ENCODE measurements around the gene PSORS1C2. TPM values are rescaled to one million over a fixed set of nuclear protein-coding genes. Genes with fewer than 3 reads are reported as not detected.

The PSORS1C2 gene
- total RNA-seq, 1 experiment from 2014 or later: not detected

GRCh38 chr6:31162463-31163165 is 23.7 kb upstream of the PSORS1C2 start:
- Histone ChIP-seq H3K9me2 (replicated peaks; ENCODE audit: insufficient read depth, low read length) (no peaks in the 10 kb centered on the region), H3K27ac (ENCODE audit: low read length) (no peak overlapping the region), H3K27me3 (ENCODE audit: low read length) (no peaks in the 10 kb centered on the region), H3K4me1 (ENCODE audit: low read length) (peaks cover 44% of the 10 kb centered on the region), H3K36me3 (ENCODE audit: insufficient read depth, low read length) (peaks cover 3% of the 10 kb centered on the region), H3K9ac (ENCODE audit: low read length) (no peak overlapping the region), H3K9me3 (ENCODE audit: low read length) (no peaks in the 10 kb centered on the region), H2AFZ (ENCODE audit: low read length) (no peak overlapping the region), H4K20me1 (ENCODE audit: insufficient read depth, low read depth, low read length) (peaks cover 13% of the 10 kb centered on the region), H3K4me3 (ENCODE audit: low read length) (no peak overlapping the region), H3K79me2 (ENCODE audit: low read length) (peaks cover 5% of the 10 kb centered on the region; the same call in 1 of the 2 replicates), H3K4me2 (ENCODE audit: low read depth, low read length, poor library complexity, severe bottlenecking) (no peak overlapping the region)
- no peak for DNase-seq

GRCh38 chr6:31161216-31162126 is 22.6 kb upstream of the PSORS1C2 start:
- H3K27me3 ChIP-seq (ENCODE audit: low read length): no peaks in the 10 kb centered on the region
- H3K9me3 ChIP-seq (ENCODE audit: low read length): no peaks in the 10 kb centered on the region
- no peak overlapping the region for H2AFZ ChIP-seq (ENCODE audit: low read length)
- H3K9me2 ChIP-seq (replicated peaks; ENCODE audit: insufficient read depth, low read length): no peaks in the 10 kb centered on the region
- H3K9ac ChIP-seq (ENCODE audit: low read length): no peak overlapping the region
- peaks cover 11% of the 10 kb centered on the region; the same call in 1 of the 2 replicates for H3K79me2 ChIP-seq (ENCODE audit: low read length)
- peaks cover 3% of the 10 kb centered on the region for H3K36me3 ChIP-seq (ENCODE audit: insufficient read depth, low read length)
- peaks cover 13% of the 10 kb centered on the region for H4K20me1 ChIP-seq (ENCODE audit: insufficient read depth, low read depth, low read length)
- DNase-seq: no peak
- no peak overlapping the region for H3K4me3 ChIP-seq (ENCODE audit: low read length)
- no peak overlapping the region for H3K27ac ChIP-seq (ENCODE audit: low read length)
- H3K4me1 ChIP-seq (ENCODE audit: low read length): peaks cover 54% of the 10 kb centered on the region
- H3K4me2 ChIP-seq (ENCODE audit: low read depth, low read length, poor library complexity, severe bottlenecking): no peak overlapping the region

GRCh38 chr6:31158863-31159855 is 20.3 kb upstream of the PSORS1C2 start:
- Histone ChIP-seq H3K4me3 (ENCODE audit: low read length) (peak overlapping the region; percentile 70), H3K27ac (ENCODE audit: low read length) (peak overlapping the region; percentile 35; the same call in 1 of the 2 replicates), H3K9me2 (replicated peaks; ENCODE audit: insufficient read depth, low read length) (no peaks in the 10 kb centered on the region), H3K36me3 (ENCODE audit: insufficient read depth, low read length) (peaks cover 3% of the 10 kb centered on the region), H3K79me2 (ENCODE audit: low read length) (peaks cover 11% of the 10 kb centered on the region; the same call in 1 of the 2 replicates), H3K9ac (ENCODE audit: low read length) (peak overlapping the region; percentile 80), H2AFZ (ENCODE audit: low read length) (peak overlapping the region; percentile 97), H3K4me1 (ENCODE audit: low read length) (peaks cover 41% of the 10 kb centered on the region), H3K9me3 (ENCODE audit: low read length) (no peaks in the 10 kb centered on the region), H3K27me3 (ENCODE audit: low read length) (no peaks in the 10 kb centered on the region), H3K4me2 (ENCODE audit: low read depth, low read length, poor library complexity, severe bottlenecking) (peak overlapping the region; percentile 91), H4K20me1 (ENCODE audit: insufficient read depth, low read depth, low read length) (peaks cover 13% of the 10 kb centered on the region)
- DNase-seq: peak; percentile 62

GRCh38 chr6:31158140-31158862 is 19.4 kb upstream of the PSORS1C2 start, which contains the start of gene TCF19:
TSS of gene TCF19 (plus strand) at chr6:31158589. CDS start at chr6:31159470, 881 bp downstream.
- peak within 1 kb of the TSS; percentile 97 for H2AFZ ChIP-seq (ENCODE audit: low read length)
- no peaks in the 10 kb centered on the region for H3K27me3 ChIP-seq (ENCODE audit: low read length)
- H3K4me1 ChIP-seq (ENCODE audit: low read length): peaks cover 32% of the 10 kb centered on the region
- peak; percentile 100 for DNase-seq
- H3K79me2 ChIP-seq (ENCODE audit: low read length): peaks cover 11% of the 10 kb centered on the region; the same call in 1 of the 2 replicates
- H3K4me2 ChIP-seq (ENCODE audit: low read depth, low read length, poor library complexity, severe bottlenecking): peak within 1 kb of the TSS; percentile 91
- H4K20me1 ChIP-seq (ENCODE audit: insufficient read depth, low read depth, low read length): peaks cover 9% of the 10 kb centered on the region
- peak within 1 kb of the TSS; percentile 70 for H3K4me3 ChIP-seq (ENCODE audit: low read length)
- no peaks in the 10 kb centered on the region for H3K9me2 ChIP-seq (replicated peaks; ENCODE audit: insufficient read depth, low read length)
- peak within 1 kb of the TSS; percentile 35; the same call in 1 of the 2 replicates for H3K27ac ChIP-seq (ENCODE audit: low read length)
- no peaks in the 10 kb centered on the region for H3K9me3 ChIP-seq (ENCODE audit: low read length)
- H3K9ac ChIP-seq (ENCODE audit: low read length): peak within 1 kb of the TSS; percentile 93
- peaks cover 3% of the 10 kb centered on the region for H3K36me3 ChIP-seq (ENCODE audit: insufficient read depth, low read length)

DNA sequence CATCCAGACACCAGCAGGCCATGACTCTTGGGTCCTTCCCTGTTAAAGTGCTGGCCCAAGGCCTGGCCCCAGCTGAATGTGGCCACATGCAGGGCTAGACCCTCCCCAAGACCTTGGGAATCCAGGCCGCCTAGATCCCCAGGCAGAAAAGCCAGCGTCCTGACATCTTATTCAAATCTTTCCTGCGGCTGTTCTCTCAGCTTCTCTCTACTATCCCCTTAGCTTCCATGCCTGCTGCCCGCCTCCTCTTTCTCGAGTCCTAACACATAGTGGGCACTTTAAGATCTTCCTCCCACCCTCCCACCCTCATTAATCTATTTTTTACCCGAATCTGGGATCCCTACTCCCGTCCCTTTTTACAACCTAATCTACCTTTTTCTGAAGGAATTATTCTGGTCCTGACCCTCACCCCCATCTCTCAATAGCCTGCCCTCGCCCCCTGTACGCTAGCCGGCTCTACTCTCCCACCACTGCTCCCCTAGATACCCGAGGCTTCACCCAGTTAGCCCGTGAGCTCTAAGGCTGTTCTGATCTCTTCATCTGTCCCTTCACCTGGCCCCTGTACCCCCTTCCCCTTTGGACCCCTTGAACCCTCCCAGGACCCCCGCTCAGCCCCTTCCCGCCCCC is 18.8 kb upstream of the PSORS1C2 start, which contains the start of gene CCHCR1:
Gene CCHCR1 (minus strand): TSS at position 290 of the 627 bp plus-strand sequence. CDS start 202 bp downstream, at position 88.
- Histone ChIP-seq H4K20me1 (ENCODE audit: insufficient read depth, low read depth, low read length) (peaks cover 5% of the 10 kb centered on the region), H3K9me3 (ENCODE audit: low read length) (no peaks in the 10 kb centered on the region), H3K4me1 (ENCODE audit: low read length) (peaks cover 25% of the 10 kb centered on the region), H3K27me3 (ENCODE audit: low read length) (no peaks in the 10 kb centered on the region), H3K4me3 (ENCODE audit: low read length) (peak within 1 kb of the TSS; percentile 70), H2AFZ (ENCODE audit: low read length) (peak within 1 kb of the TSS; percentile 97), H3K4me2 (ENCODE audit: low read depth, low read length, poor library complexity, severe bottlenecking) (peak within 1 kb of the TSS; percentile 91), H3K36me3 (ENCODE audit: insufficient read depth, low read length) (peaks cover 3% of the 10 kb centered on the region; the same call in 1 of the 2 replicates), H3K9me2 (replicated peaks; ENCODE audit: insufficient read depth, low read length) (no peaks in the 10 kb centered on the region), H3K9ac (ENCODE audit: low read length) (peak within 1 kb of the TSS; percentile 93), H3K79me2 (ENCODE audit: low read length) (peaks cover 11% of the 10 kb centered on the region; the same call in 1 of the 2 replicates), H3K27ac (ENCODE audit: low read length) (peak within 1 kb of the TSS; percentile 35; the same call in 1 of the 2 replicates)
- peak; percentile 44 for DNase-seq

GRCh38 chr6:31156641-31157040 is 17.8 kb upstream of the PSORS1C2 start:
- Histone ChIP-seq H3K79me2 (ENCODE audit: low read length) (peaks cover 11% of the 10 kb centered on the region; the same call in 1 of the 2 replicates), H3K36me3 (ENCODE audit: insufficient read depth, low read length) (no peaks in the 10 kb centered on the region), H3K9me3 (ENCODE audit: low read length) (no peaks in the 10 kb centered on the region), H3K4me2 (ENCODE audit: low read depth, low read length, poor library complexity, severe bottlenecking) (peak overlapping the region; percentile 91), H2AFZ (ENCODE audit: low read length) (no peak overlapping the region), H3K9me2 (replicated peaks; ENCODE audit: insufficient read depth, low read length) (no peaks in the 10 kb centered on the region), H3K27me3 (ENCODE audit: low read length) (no peaks in the 10 kb centered on the region), H3K9ac (ENCODE audit: low read length) (peak overlapping the region; percentile 93; the same call in 1 of the 2 replicates), H3K4me1 (ENCODE audit: low read length) (peaks cover 22% of the 10 kb centered on the region), H4K20me1 (ENCODE audit: insufficient read depth, low read depth, low read length) (no peaks in the 10 kb centered on the region), H3K27ac (ENCODE audit: low read length) (no peak overlapping the region), H3K4me3 (ENCODE audit: low read length) (no peak overlapping the region)
- no peak for DNase-seq

Measured in Karpas-422 (cell line).